ENCODE results near the gene RGS14. TPM values are rescaled to one million over a fixed set of nuclear protein-coding genes. Genes with fewer than 3 reads are reported as not detected.

RGS14 gene
- total RNA-seq, 1 experiment from 2014 or later = 9.4 TPM

DNA sequence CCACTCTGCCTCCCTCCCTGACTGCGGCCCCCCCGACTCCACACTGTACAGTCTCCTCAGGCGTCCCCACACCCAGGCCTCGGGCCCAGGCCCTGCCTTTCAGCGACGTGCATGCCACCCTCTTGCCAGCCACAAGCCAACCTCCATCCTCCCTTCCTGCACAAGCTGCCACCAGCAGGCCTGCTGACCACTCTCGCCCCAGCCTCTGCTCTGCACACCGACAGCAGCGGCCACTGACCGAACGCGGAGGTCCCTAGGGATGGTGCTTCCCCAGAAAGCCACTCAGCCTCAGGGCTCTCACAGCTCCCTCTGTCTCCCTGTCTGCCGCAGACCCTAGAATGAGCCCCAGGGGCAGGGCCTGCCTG lies 24.8 kb upstream of the RGS14 start:
- Histone ChIP-seq H4K20me1 (ENCODE audit: insufficient read depth) (no peaks in the 10 kb centered on the region), H3K4me3 (replicated peaks in 1 of 2; ENCODE audit: low read depth in 1 of 2, low read length in 2 of 2) (no peak overlapping the region), H3K79me2 (ENCODE audit: insufficient read depth, low read length) (no peaks in the 10 kb centered on the region; the same call in 1 of the 2 replicates), H3K27ac (ENCODE audit: low read depth, low read length) (no peak overlapping the region), H3K9me2 (ENCODE audit: insufficient read depth) (no peaks in the 10 kb centered on the region), H2AFZ (ENCODE audit: low read depth, low read length, poor library complexity, severe bottlenecking) (no peak overlapping the region), H3K4me2 (ENCODE audit: low read length) (no peak overlapping the region), H3K27me3 (ENCODE audit: insufficient read depth, low read length) (no peaks in the 10 kb centered on the region), H3K4me1 (ENCODE audit: control insufficient read depth in 1 of 2, insufficient read depth in 2 of 2, low read length in 2 of 2) (no peaks in the 10 kb centered on the region), H3K36me3 (ENCODE audit: control insufficient read depth in 1 of 2, insufficient read depth in 2 of 2, low read length in 2 of 2) (peaks cover 22 to 27% of the 10 kb centered on the region in 2 experiments; a peak in 3 of 4 replicates), H3K9ac (ENCODE audit: low read length) (no peak overlapping the region), H3K9me3 (ENCODE audit: control insufficient read depth in 1 of 2, insufficient read depth in 1 of 2, low read depth in 1 of 2, low read length in 2 of 2) (no peaks in the 10 kb centered on the region)
- CTCF ChIA-PET = no interaction called here
- BruUV-seq (replicated peaks) = no TSS peak
- ATAC-seq (no peak), DNase-seq (ENCODE audit: low read depth, low spot score) (no peak)
- TF ChIP-seq RAD21 (IDR thresholded peaks at IDR 0.05; ENCODE audit: low read depth) (no peak), TCF7L2 (IDR thresholded peaks at IDR 0.05; ENCODE audit: borderline replicate concordance, extremely low read depth, insufficient read depth, insufficient read length) (no peak), POLR2A (IDR thresholded peaks at IDR 0.05; ENCODE audit: borderline replicate concordance, extremely low read depth, insufficient read depth, insufficient read length) (no peak), POLR2AphosphoS5 (IDR thresholded peaks at IDR 0.05; ENCODE audit: low read depth, low read length) (no peak), EZH2phosphoT487 (IDR thresholded peaks at IDR 0.05; ENCODE audit: borderline replicate concordance) (no peak), CBX3 (IDR thresholded peaks at IDR 0.05; ENCODE audit: low read depth) (no peak), CEBPB (IDR thresholded peaks at IDR 0.05; ENCODE audit: low read depth) (no peak), YY1 (IDR thresholded peaks at IDR 0.05; ENCODE audit: extremely low read depth, insufficient replicate concordance, low read depth, low read length) (no peak), ZFX (IDR thresholded peaks at IDR 0.05) (no peak), FOSL1 (IDR thresholded peaks at IDR 0.05; ENCODE audit: low read depth) (no peak), EZH2 (IDR thresholded peaks at IDR 0.05) (no peak), EGR1 (IDR thresholded peaks at IDR 0.05; ENCODE audit: low read depth) (no peak), ELF1 (IDR thresholded peaks at IDR 0.05; ENCODE audit: borderline replicate concordance, low read depth) (no peak)
- TF ChIP-seq, protein P1, sequence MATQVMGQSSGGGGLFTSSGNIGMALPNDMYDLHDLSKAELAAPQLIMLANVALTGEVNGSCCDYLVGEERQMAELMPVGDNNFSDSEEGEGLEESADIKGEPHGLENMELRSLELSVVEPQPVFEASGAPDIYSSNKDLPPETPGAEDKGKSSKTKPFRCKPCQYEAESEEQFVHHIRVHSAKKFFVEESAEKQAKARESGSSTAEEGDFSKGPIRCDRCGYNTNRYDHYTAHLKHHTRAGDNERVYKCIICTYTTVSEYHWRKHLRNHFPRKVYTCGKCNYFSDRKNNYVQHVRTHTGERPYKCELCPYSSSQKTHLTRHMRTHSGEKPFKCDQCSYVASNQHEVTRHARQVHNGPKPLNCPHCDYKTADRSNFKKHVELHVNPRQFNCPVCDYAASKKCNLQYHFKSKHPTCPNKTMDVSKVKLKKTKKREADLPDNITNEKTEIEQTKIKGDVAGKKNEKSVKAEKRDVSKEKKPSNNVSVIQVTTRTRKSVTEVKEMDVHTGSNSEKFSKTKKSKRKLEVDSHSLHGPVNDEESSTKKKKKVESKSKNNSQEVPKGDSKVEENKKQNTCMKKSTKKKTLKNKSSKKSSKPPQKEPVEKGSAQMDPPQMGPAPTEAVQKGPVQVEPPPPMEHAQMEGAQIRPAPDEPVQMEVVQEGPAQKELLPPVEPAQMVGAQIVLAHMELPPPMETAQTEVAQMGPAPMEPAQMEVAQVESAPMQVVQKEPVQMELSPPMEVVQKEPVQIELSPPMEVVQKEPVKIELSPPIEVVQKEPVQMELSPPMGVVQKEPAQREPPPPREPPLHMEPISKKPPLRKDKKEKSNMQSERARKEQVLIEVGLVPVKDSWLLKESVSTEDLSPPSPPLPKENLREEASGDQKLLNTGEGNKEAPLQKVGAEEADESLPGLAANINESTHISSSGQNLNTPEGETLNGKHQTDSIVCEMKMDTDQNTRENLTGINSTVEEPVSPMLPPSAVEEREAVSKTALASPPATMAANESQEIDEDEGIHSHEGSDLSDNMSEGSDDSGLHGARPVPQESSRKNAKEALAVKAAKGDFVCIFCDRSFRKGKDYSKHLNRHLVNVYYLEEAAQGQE (IDR thresholded peaks at IDR 0.05; ENCODE audit: low read depth) = no peak
- TF ChIP-seq, protein P2, sequence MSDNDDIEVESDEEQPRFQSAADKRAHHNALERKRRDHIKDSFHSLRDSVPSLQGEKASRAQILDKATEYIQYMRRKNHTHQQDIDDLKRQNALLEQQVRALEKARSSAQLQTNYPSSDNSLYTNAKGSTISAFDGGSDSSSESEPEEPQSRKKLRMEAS (IDR thresholded peaks at IDR 0.05) = no peak
- intact Hi-C loops (cut with micrococcal nuclease) = no loop called here
- RAD21 ChIA-PET (ENCODE audit: low non-redundant PET in 1 of 2, low total read pairs in 2 of 2, uncharacterized antibody in 2 of 2, unreplicated experiment in 2 of 2) = no interaction called here
- POLR2A ChIA-PET = no interaction called here

Measured in HCT116 (cell line).